NCI-H2227 (cell line): Measurements from ENCODE around the gene KCNH8.

Experiments
- DNase-seq: peaks from one replicate; lab custom pipeline; 2025; ENCODE audit not compliant: unreplicated experiment; lab: John Stamatoyannopoulos, UW

KCNH8 gene

GRCh38 chr3:19576343-19576742, 428.0 kb downstream of the KCNH8 start:
- no peak for DNase-seq
